ENCODE data around the gene BARX2. TPM values are rescaled to one million over a fixed set of nuclear protein-coding genes. Genes with fewer than 3 reads are reported as not detected.

BARX2 gene
- total and polyA plus RNA-seq, 2 donors (not counting 1 experiment from before 2014, with no cell fraction given): not detected

DNA sequence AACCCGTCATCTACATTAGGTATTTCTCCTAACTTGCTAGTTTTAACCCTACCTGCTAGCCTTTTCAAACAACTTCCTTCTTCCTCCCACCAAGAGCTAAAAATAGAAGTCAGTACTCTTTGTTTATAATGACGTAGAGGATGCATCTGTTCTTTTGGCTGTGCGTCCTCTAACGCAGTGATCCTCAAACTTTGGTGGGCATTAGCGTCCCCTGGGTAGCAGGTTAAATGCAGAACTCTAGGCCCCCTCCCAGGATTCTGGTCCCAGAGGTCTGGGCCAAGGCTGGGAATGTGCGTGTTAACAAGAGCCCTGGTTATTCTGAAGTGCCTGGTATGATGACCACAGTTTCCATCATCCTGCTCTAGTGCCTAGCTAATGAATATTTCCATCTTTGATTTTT, 67.6 kb downstream of the BARX2 start:
- Histone ChIP-seq H4K20me1 (ENCODE audit: control insufficient read depth, insufficient read depth, low read length, poor library complexity, severe bottlenecking) (no peaks in the 10 kb centered on the region), H3K9me3 (ENCODE audit: control extremely low read depth in 1 of 3, control insufficient read depth in 2 of 3, insufficient read depth in 1 of 3, low read length in 2 of 3) (peaks cover 0 to 3% (median 0%) of the 10 kb centered on the region in 3 donors), H3K79me2 (ENCODE audit: control insufficient read depth, insufficient read depth, low read length) (no peaks in the 10 kb centered on the region), H3K9ac (ENCODE audit: low read length) (no peak overlapping the region), H3K4me1 (ENCODE audit: control insufficient read depth in 2 of 2, insufficient read depth in 2 of 2, low read length in 2 of 2) (no peaks in the 10 kb centered on the region), H3K4me2 (replicated peaks; ENCODE audit: low read depth, low read length, poor library complexity, severe bottlenecking) (no peak overlapping the region), H2AFZ (ENCODE audit: insufficient read depth, low read depth, low read length, poor library complexity, severe bottlenecking) (no peak overlapping the region), H3K36me3 (replicated peaks in 1 of 2; ENCODE audit: control extremely low read depth in 1 of 2, control insufficient read depth in 1 of 2, extremely low read depth in 1 of 2, insufficient read depth in 2 of 2, low read length in 1 of 2) (no peaks in the 10 kb centered on the region), H3K4me3 (ENCODE audit: control extremely low read depth in 1 of 5, extremely low read depth in 1 of 5, insufficient read depth in 1 of 5, low read depth in 2 of 5, low read length in 4 of 5) (no peak overlapping the region), H3K27ac (ENCODE audit: low read length in 2 of 2) (no peak overlapping the region), H3K27me3 (replicated peaks in 1 of 4; ENCODE audit: control extremely low read depth in 1 of 4, control insufficient read depth in 3 of 4, insufficient read depth in 4 of 4, low read length in 3 of 4) (no peaks in the 10 kb centered on the region)
- 7% methylated on average over 5 of the region's 6 CpGs for WGBS (ENCODE audit: insufficient coverage)
- TF ChIP-seq, protein P1, sequence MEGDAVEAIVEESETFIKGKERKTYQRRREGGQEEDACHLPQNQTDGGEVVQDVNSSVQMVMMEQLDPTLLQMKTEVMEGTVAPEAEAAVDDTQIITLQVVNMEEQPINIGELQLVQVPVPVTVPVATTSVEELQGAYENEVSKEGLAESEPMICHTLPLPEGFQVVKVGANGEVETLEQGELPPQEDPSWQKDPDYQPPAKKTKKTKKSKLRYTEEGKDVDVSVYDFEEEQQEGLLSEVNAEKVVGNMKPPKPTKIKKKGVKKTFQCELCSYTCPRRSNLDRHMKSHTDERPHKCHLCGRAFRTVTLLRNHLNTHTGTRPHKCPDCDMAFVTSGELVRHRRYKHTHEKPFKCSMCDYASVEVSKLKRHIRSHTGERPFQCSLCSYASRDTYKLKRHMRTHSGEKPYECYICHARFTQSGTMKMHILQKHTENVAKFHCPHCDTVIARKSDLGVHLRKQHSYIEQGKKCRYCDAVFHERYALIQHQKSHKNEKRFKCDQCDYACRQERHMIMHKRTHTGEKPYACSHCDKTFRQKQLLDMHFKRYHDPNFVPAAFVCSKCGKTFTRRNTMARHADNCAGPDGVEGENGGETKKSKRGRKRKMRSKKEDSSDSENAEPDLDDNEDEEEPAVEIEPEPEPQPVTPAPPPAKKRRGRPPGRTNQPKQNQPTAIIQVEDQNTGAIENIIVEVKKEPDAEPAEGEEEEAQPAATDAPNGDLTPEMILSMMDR (IDR thresholded peaks at IDR 0.05): no peak
- no peak for TF ChIP-seq EZH2 (IDR thresholded peaks at IDR 0.05; ENCODE audit: borderline replicate concordance, insufficient read depth, low read depth, low read length, poor library complexity, severe bottlenecking)
- H3K4me1 Mint-ChIP-seq: no peaks in the 10 kb centered on the region
- no peak overlapping the region for H3K27ac Mint-ChIP-seq
- no peak for DNase-seq
- no peak for ATAC-seq (ENCODE audit: low read depth)
- intact Hi-C loops (cut with micrococcal nuclease): no loop called here
- no peak overlapping the region for H3K4me3 Mint-ChIP-seq
- no peaks in the 10 kb centered on the region for H3K9me3 Mint-ChIP-seq (ENCODE audit: insufficient read depth)
- H3K27me3 Mint-ChIP-seq: no peaks in the 10 kb centered on the region
- ChIA-PET POLR2A (no interaction called here), CTCF (no interaction called here)

DNA sequence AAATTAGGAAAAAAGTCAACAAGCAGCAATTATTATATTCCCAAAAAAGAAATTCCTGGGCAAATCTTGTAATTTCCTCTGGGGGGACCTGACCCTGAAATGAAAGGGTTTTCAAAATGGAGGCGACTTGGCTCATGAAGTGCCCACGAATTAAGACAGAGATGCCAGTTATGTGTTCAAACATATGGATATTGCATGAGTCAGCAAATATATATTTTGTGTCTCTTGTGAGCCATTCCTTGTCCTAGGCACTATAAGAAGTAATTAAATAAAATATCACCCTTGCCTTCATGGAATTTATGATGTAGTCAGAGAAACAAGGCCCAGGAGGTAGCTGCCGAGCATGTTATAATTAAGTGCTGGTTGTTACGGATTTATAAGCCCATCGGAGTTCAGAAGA, 68.6 kb downstream of the BARX2 start:
- Histone ChIP-seq H3K36me3 (replicated peaks in 1 of 2; ENCODE audit: control extremely low read depth in 1 of 2, control insufficient read depth in 1 of 2, extremely low read depth in 1 of 2, insufficient read depth in 2 of 2, low read length in 1 of 2) (no peaks in the 10 kb centered on the region), H3K27me3 (replicated peaks in 1 of 4; ENCODE audit: control extremely low read depth in 1 of 4, control insufficient read depth in 3 of 4, insufficient read depth in 4 of 4, low read length in 3 of 4) (no peaks in the 10 kb centered on the region), H4K20me1 (ENCODE audit: control insufficient read depth, insufficient read depth, low read length, poor library complexity, severe bottlenecking) (no peaks in the 10 kb centered on the region), H3K9ac (ENCODE audit: low read length) (no peak overlapping the region), H3K79me2 (ENCODE audit: control insufficient read depth, insufficient read depth, low read length) (no peaks in the 10 kb centered on the region), H3K4me2 (replicated peaks; ENCODE audit: low read depth, low read length, poor library complexity, severe bottlenecking) (no peak overlapping the region), H3K4me1 (ENCODE audit: control insufficient read depth in 2 of 2, insufficient read depth in 2 of 2, low read length in 2 of 2) (no peaks in the 10 kb centered on the region), H3K9me3 (ENCODE audit: control extremely low read depth in 1 of 3, control insufficient read depth in 2 of 3, insufficient read depth in 1 of 3, low read length in 2 of 3) (peaks cover 0 to 3% (median 0%) of the 10 kb centered on the region in 3 donors), H3K4me3 (ENCODE audit: control extremely low read depth in 1 of 5, extremely low read depth in 1 of 5, insufficient read depth in 1 of 5, low read depth in 2 of 5, low read length in 4 of 5) (no peak overlapping the region), H2AFZ (ENCODE audit: insufficient read depth, low read depth, low read length, poor library complexity, severe bottlenecking) (no peak overlapping the region), H3K27ac (ENCODE audit: low read length in 2 of 2) (no peak overlapping the region)
- DNase-seq: no peak
- ATAC-seq (ENCODE audit: low read depth): no peak
- Mint-ChIP-seq H3K9me3 (ENCODE audit: insufficient read depth) (no peaks in the 10 kb centered on the region), H3K27ac (no peak overlapping the region), H3K4me3 (no peak overlapping the region), H3K27me3 (no peaks in the 10 kb centered on the region), H3K4me1 (no peaks in the 10 kb centered on the region)
- TF ChIP-seq, protein P1 (IDR thresholded peaks at IDR 0.05): no peak
- TF ChIP-seq EZH2 (IDR thresholded peaks at IDR 0.05; ENCODE audit: borderline replicate concordance, insufficient read depth, low read depth, low read length, poor library complexity, severe bottlenecking): no peak
- CTCF ChIA-PET: no interaction called here
- WGBS (ENCODE audit: insufficient coverage): 95% methylated on average over 4 of the region's 5 CpGs
- POLR2A ChIA-PET: no interaction called here
- intact Hi-C loops (cut with micrococcal nuclease): no loop called here
